WTC11 (cell line): ENCODE measurements around the gene PLA1A.

Experiments used
- ATF2 ChIP-seq: sonication (generic); formaldehyde crosslinking; IDR thresholded peaks from 2 replicates; pipeline ENCODE4 v1.8.1; 2022; ENCODE audit warnings: low read depth, missing genetic modification reagents, borderline replicate concordance
- CTCF ChIP-seq: fragments of 200-600 bp; IDR thresholded peaks from 2 replicates; pipeline ENCODE4 v1.8.0; 2022; ENCODE audit warnings: antibody characterized with exemption
- E2F5 ChIP-seq: sonication (generic); formaldehyde crosslinking; IDR thresholded peaks from 2 replicates; pipeline ENCODE4 v1.8.1; 2022; ENCODE audit warnings: mild to moderate bottlenecking, moderate library complexity, missing genetic modification reagents
- ERG ChIP-seq: fragments of 250-450 bp; sonication (Bioruptor Pico); IDR thresholded peaks from 2 replicates; pipeline ENCODE4 v1.8.0; 2021; ENCODE audit warnings: mild to moderate bottlenecking
- ETV6 ChIP-seq: sonication (generic); formaldehyde crosslinking; IDR thresholded peaks from 2 replicates; pipeline ENCODE4 v1.8.1; 2022; ENCODE audit warnings: mild to moderate bottlenecking, missing genetic modification reagents
- JUN ChIP-seq: sonication (generic); formaldehyde crosslinking; IDR thresholded peaks from 2 replicates; pipeline ENCODE4 v1.8.0; 2023; ENCODE audit warnings: mild to moderate bottlenecking, missing genetic modification reagents
- ZNF671 ChIP-seq: fragments of 250-450 bp; sonication (Bioruptor Pico); IDR thresholded peaks from 2 replicates; pipeline ENCODE4 v1.8.0; 2021; ENCODE audit warnings: mild to moderate bottlenecking

GRCh38 chr3:119647171-119647570 lies 49.5 kb downstream of the PLA1A start:
- TF ChIP-seq JUN (CRISPR knock-in tag): no peak
- no peak for TF ChIP-seq E2F5 (CRISPR knock-in tag)
- no peak for TF ChIP-seq CTCF
- TF ChIP-seq ERG (CRISPR knock-in tag): no peak
- no peak for TF ChIP-seq ATF2 (CRISPR knock-in tag)
- TF ChIP-seq ETV6: no peak
- TF ChIP-seq ZNF671: no peak
